Lower lobe of right lung (tissue), 2 donors: ENCODE measurements around the gene LRTM1. TPM values are rescaled to one million over a fixed set of nuclear protein-coding genes. Genes with fewer than 3 reads are reported as not detected.
A peak's percentile ranks its signal among the peaks of the same experiment; 100 is the strongest.

Experiments
- ATAC-seq, 2 donors: fragments of 200-7000 bp; cut with Tn5 transposase; one replicate each; pipeline ENCODE4 v1.9.1; 2020 to 2022; ENCODE audit warnings: mild to moderate bottlenecking in 2 of 2, moderate library complexity in 2 of 2
- DNase-seq: peaks from one replicate; pipeline ENCODE4 v3.0.0-alpha.2; 2020
- H3K27ac ChIP-seq: fragments of 200-600 bp; one replicate; pipeline ENCODE4 v1.8.0; 2022
- H3K27me3 ChIP-seq: fragments of 200-600 bp; one replicate; pipeline ENCODE4 v1.8.0; 2022; ENCODE audit warnings: low read depth
- H3K36me3 ChIP-seq: fragments of 200-600 bp; one replicate; pipeline ENCODE4 v1.8.0; 2022; ENCODE audit warnings: mild to moderate bottlenecking
- H3K4me1 ChIP-seq: fragments of 200-600 bp; one replicate; pipeline ENCODE4 v1.8.0; 2022
- H3K4me3 ChIP-seq: fragments of 200-600 bp; one replicate; pipeline ENCODE4 v1.8.0; 2022; ENCODE audit warnings: mild to moderate bottlenecking
- H3K9me3 ChIP-seq: fragments of 200-600 bp; one replicate; pipeline ENCODE4 v1.8.0; 2022
- CTCF ChIP-seq: fragments of 200-600 bp; IDR thresholded peaks from one replicate; pipeline ENCODE4 v1.8.0; 2022; ENCODE audit warnings: antibody characterized with exemption, mild to moderate bottlenecking
- intact Hi-C: fragments of 100-400 bp; cut with DNase I; formaldehyde crosslinking; loops from one replicate; pipeline ENCODE4 v1.11.0; 2022
- total RNA-seq: library from RNA; stranded (reverse); fragmentation: NEBNext Ultra II Directional; extraction: Animal tissue kit (Norgen Biotek cat#: 25700); gene quantifications from one replicate; pipeline ENCODE4 v1.2.1, GENCODE V29; 2021
- donor health status: DM: no; HTN: yes; CAD: no; lungs with severe emphysema.

Gene LRTM1
- total RNA-seq, 1 donor from 2014 or later, result not detected

DNA sequence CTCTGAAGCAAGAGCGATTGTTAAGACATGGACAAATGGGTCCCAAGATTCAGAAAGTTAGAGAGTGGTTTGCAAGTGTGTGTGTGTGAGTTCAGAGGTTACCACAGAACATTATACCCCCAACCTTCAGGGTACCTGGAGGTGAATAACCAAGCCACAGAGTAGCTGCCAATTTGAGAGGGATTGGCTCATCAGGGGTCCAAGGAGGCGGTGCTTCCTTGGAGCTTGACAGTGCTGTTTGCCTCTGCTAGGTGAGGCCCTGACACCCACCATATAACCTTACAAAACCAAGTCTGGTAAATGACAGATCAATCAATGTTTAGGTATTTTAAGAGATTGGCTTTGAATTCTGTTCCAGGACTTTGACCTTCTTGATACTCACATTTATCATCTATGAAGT lies 35.7 kb downstream of the LRTM1 start:
- ATAC-seq, result no peak
- DNase-seq, result no peak
- Histone ChIP-seq H3K9me3 (no peaks in the 10 kb centered on the region), H3K36me3 (no peaks in the 10 kb centered on the region), H3K4me1 (peaks cover 14% of the 10 kb centered on the region), H3K27ac (no peak overlapping the region), H3K27me3 (no peaks in the 10 kb centered on the region), H3K4me3 (no peak overlapping the region)
- intact Hi-C loops, result no loop called here
- no peak for TF ChIP-seq CTCF

- Histone ChIP-seq H3K27me3 (no peaks in the 10 kb centered on the region), H3K4me1 (peaks cover 14% of the 10 kb centered on the region), H3K9me3 (no peaks in the 10 kb centered on the region), H3K4me3 (no peak overlapping the region), H3K36me3 (no peaks in the 10 kb centered on the region), H3K27ac (peak overlapping the region; percentile 72)
- peak; percentile 52 for TF ChIP-seq CTCF
- ATAC-seq (peak; percentile 93 to 97), DNase-seq (peak; percentile 73)
- intact Hi-C loops, result no loop called here
These were observed 36.3 kb downstream of the LRTM1 start for GRCh38 chr3:54891540-54891897.

DNA sequence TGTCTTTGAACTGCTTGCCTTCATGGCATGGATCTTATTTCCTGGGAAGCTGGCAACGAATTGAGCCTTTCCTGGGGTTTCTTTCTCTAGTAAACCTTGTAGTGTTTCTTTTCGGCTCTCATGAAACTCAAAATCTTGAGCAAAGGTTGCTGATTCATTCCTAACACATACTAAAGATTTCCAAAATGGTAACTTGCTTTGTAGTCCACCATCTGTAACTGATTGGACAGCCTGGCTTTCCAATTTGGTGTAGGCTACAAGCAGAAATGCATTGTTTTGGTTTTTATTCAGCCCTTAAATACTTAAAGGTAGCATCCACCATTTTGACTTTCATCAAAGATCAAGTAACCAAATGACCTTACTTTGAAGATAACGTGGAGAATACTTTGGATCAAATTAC lies 38.1 kb downstream of the LRTM1 start:
- no peaks in the 10 kb centered on the region for H3K27me3 ChIP-seq
- DNase-seq (no peak), ATAC-seq (no peak)
- intact Hi-C loops, result no loop called here
- H3K27ac ChIP-seq, result no peak overlapping the region
- TF ChIP-seq CTCF, result no peak
- H3K4me1 ChIP-seq, result peaks cover 14% of the 10 kb centered on the region
- no peaks in the 10 kb centered on the region for H3K36me3 ChIP-seq
- H3K4me3 ChIP-seq, result no peak overlapping the region
- no peaks in the 10 kb centered on the region for H3K9me3 ChIP-seq

- Histone ChIP-seq H3K27me3 (no peaks in the 10 kb centered on the region), H3K4me1 (peaks cover 14% of the 10 kb centered on the region), H3K27ac (no peak overlapping the region), H3K9me3 (no peaks in the 10 kb centered on the region), H3K4me3 (no peak overlapping the region), H3K36me3 (no peaks in the 10 kb centered on the region)
- intact Hi-C loops, result no loop called here
- DNase-seq, result no peak
- no peak for ATAC-seq
- no peak for TF ChIP-seq CTCF
These were observed 39.0 kb downstream of the LRTM1 start for GRCh38 chr3:54888873-54889272.

GRCh38 chr3:54888162-54888561 lies 39.7 kb downstream of the LRTM1 start:
- intact Hi-C loops, result no loop called here
- no peak for TF ChIP-seq CTCF
- ATAC-seq, result no peak

More at GRCh38 chr3:54888162-54888561, 39.7 kb downstream of the LRTM1 start:
- no peak for DNase-seq
- no peaks in the 10 kb centered on the region for H3K9me3 ChIP-seq
- no peaks in the 10 kb centered on the region for H3K27me3 ChIP-seq
- H3K4me1 ChIP-seq, result peaks cover 14% of the 10 kb centered on the region
- H3K27ac ChIP-seq, result no peak overlapping the region
- H3K36me3 ChIP-seq, result no peaks in the 10 kb centered on the region
- no peak overlapping the region for H3K4me3 ChIP-seq
